ENCODE measurements around the gene FANCC. TPM values are rescaled to one million over a fixed set of nuclear protein-coding genes. Genes with fewer than 3 reads are reported as not detected.

The FANCC gene
- total and polyA plus RNA-seq, 10 donors: 0.89 to 9.7 (median 6.6) TPM

- intact Hi-C loops (cut with DNase I; ENCODE audit: low total_unique reads): no loop called here
- no peak for TF ChIP-seq POLR2AphosphoS5 (IDR thresholded peaks at IDR 0.05)
- TF ChIP-seq POLR2A (IDR thresholded peaks at IDR 0.05): no peak
- TF ChIP-seq CTCF (IDR thresholded peaks at IDR 0.05 in 8 of 11, conservative IDR thresholded peaks at IDR 0.05 in 3 of 11): no peak
- Histone ChIP-seq H3K4me1 (no peaks in the 10 kb centered on the region), H3K36me3 (no peaks in the 10 kb centered on the region), H3K27ac (no peak overlapping the region), H3K27me3 (replicated peaks in 1 of 7) (no peaks in the 10 kb centered on the region), H3K9me3 (peaks cover 7 to 29% (median 26%) of the 10 kb centered on the region in 8 donors), H3K4me3 (no peak overlapping the region)
- WGBS, 5 donors: 75 to 90% (median 86%) methylated on average over 1 of the region's 1 CpG
- DNase-seq: no peak
These were observed 32.2 kb downstream of the FANCC start for GRCh38 chr9:95285307-95285706.

DNA sequence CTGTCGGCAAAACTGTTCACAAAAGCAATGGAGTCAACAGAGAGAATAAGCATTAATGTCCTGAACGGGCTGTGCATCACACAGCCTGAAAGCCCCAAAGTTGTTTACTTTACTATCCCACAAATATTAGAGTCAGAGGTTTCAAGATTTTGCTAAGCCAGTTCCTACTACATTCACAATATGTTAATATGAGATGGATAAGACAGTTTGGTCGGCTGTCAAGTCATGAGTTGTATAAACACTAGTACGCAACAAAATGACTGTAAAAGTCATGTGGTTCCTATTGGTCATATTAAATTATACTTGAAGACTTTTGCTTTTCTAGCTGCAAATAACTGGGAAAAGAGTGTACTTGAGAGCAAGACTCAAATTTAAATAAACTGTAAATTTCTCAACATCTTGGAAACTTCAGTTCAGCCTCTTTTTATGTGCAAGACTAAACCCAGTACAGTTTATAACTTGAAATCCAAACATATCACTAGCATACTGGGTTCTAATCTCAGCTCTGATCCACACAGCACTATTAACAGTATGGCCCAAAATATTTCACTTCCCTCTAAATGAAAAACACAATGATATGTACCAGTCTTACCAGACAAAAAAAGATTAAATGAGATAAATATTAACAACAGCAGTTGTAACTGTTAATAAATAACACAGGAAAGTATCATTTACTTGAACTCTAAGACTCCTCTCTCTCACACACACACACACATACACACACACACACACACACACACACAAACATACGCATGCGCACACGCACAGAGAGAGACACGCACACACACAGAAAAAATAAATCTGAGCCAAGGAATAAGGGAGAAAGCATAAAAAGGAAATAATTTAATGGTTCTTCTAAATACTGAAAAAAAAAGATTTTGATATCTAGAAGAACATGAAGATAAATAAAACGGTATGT is 33.1 kb downstream of the FANCC start:
- Histone ChIP-seq H3K36me3 (no peaks in the 10 kb centered on the region), H3K9me3 (peaks cover 7 to 38% (median 35%) of the 10 kb centered on the region in 8 donors), H3K27me3 (replicated peaks in 1 of 7) (no peaks in the 10 kb centered on the region), H3K4me3 (no peak overlapping the region), H3K27ac (no peak overlapping the region), H3K4me1 (no peaks in the 10 kb centered on the region)
- WGBS, 5 donors: 91 to 97% (median 94%) methylated on average over 9 of the region's 9 CpGs
- no peak for DNase-seq
- intact Hi-C loops (cut with DNase I; ENCODE audit: low total_unique reads): no loop called here
- TF ChIP-seq POLR2AphosphoS5 (IDR thresholded peaks at IDR 0.05): no peak
- no peak for TF ChIP-seq CTCF (IDR thresholded peaks at IDR 0.05 in 8 of 11, conservative IDR thresholded peaks at IDR 0.05 in 3 of 11)
- no peak for TF ChIP-seq POLR2A (IDR thresholded peaks at IDR 0.05)

DNA sequence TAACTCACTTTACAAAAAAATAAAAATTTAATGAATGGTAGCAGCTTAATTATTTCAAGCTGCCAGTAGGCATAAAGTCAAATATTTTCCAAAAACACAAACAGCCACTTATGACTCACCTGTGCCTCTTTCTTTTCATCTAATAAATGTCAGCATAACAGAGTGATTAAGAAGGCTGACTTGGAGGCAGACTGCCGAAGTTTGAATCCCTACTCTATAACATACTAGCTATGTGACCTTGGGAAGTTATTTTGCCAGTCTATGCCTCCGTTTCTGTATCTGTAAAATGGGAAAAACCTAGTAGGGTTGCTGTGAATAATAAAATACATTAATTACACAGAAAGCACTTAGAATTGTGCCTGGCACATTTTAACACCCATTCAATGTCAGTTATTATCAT is 33.8 kb downstream of the FANCC start:
- Histone ChIP-seq H3K27ac (no peak overlapping the region), H3K4me1 (no peaks in the 10 kb centered on the region), H3K9me3 (peaks cover 7 to 43% (median 40%) of the 10 kb centered on the region in 8 donors), H3K4me3 (no peak overlapping the region), H3K36me3 (no peaks in the 10 kb centered on the region), H3K27me3 (replicated peaks in 1 of 7) (no peaks in the 10 kb centered on the region)
- no peak for DNase-seq
- intact Hi-C loops (cut with DNase I; ENCODE audit: low total_unique reads): no loop called here
- whole genome bisulfite sequencing, 5 donors: 84 to 94% (median 89%) methylated on average over 2 of the region's 2 CpGs
- TF ChIP-seq POLR2AphosphoS5 (IDR thresholded peaks at IDR 0.05): no peak
- no peak for TF ChIP-seq CTCF (IDR thresholded peaks at IDR 0.05 in 8 of 11, conservative IDR thresholded peaks at IDR 0.05 in 3 of 11)
- no peak for TF ChIP-seq POLR2A (IDR thresholded peaks at IDR 0.05)

- Histone ChIP-seq H3K4me3 (no peak overlapping the region), H3K36me3 (no peaks in the 10 kb centered on the region), H3K9me3 (peaks cover 7 to 43% (median 40%) of the 10 kb centered on the region in 8 donors), H3K27me3 (replicated peaks in 1 of 7) (no peaks in the 10 kb centered on the region), H3K4me1 (no peaks in the 10 kb centered on the region), H3K27ac (no peak overlapping the region)
- DNase-seq: no peak
- no peak for TF ChIP-seq POLR2AphosphoS5 (IDR thresholded peaks at IDR 0.05)
- no peak for TF ChIP-seq POLR2A (IDR thresholded peaks at IDR 0.05)
- TF ChIP-seq CTCF (IDR thresholded peaks at IDR 0.05 in 8 of 11, conservative IDR thresholded peaks at IDR 0.05 in 3 of 11): no peak
- intact Hi-C loops (cut with DNase I; ENCODE audit: low total_unique reads): no loop called here
These were observed 35.2 kb downstream of the FANCC start for GRCh38 chr9:95282332-95282731.

Data from spleen (tissue), 11 donors.